HG02981 (cell line): ENCODE data around the gene GRK4.
A peak's percentile ranks its signal among the peaks of the same experiment; 100 is the strongest.
"Not testable (repeated sequence)": the region's sequence is repeated elsewhere in the genome, so short reads cannot be mapped to it uniquely, and the experiment has no call there.

Experiments used
- ATAC-seq: cut with Tn5 transposase; IDR thresholded peaks from one replicate; pipeline ENCODE4 v1.9.1; 2021; ENCODE audit warnings: mild to moderate bottlenecking, moderate library complexity; ENCODE audit not compliant: unreplicated experiment

The GRK4 gene

GRCh38 chr4:2958446-2958845, 4.9 kb upstream of the GRK4 start:
- ATAC-seq = no peak

GRCh38 chr4:2960450-2960849, 2.9 kb upstream of the GRK4 start:
- not testable (repeated sequence) for ATAC-seq

- no peak for ATAC-seq
Observed at GRCh38 chr4:2961421-2961810, 2.0 kb upstream of the GRK4 start.

DNA sequence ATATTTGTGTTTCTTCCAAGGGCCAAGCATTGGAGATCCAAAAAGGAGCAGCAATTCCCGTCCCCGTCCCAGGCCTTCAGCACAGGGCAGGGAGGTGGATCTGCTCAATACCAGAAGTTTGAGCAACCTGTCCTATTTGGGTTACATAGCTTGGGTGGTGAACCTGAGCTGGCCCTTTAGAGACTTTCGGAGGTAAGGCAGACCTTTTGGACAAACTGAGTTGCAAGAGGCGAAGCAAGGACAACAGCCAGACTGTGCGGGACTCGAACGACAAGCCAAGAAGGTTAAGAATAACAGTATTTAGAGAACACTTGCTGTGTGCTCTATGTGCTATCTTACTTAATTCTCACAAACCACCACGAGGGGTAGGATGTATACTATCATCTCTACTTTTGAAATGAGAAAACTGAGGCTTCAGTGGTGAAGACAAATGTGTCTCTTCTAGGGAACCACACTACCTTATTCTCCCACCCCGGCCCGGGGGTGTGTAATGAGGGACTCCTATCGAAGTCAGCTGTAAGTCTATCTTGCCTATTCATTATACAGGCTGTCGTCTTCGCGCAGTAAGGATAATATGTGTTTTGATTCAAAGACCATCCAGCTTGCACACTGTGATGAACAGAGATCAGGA, 1.4 kb upstream of the GRK4 start:
- no peak for ATAC-seq

- peak; percentile 22 for ATAC-seq
Observed at GRCh38 chr4:2962614-2963174, 677 bp upstream of the GRK4 start.

DNA sequence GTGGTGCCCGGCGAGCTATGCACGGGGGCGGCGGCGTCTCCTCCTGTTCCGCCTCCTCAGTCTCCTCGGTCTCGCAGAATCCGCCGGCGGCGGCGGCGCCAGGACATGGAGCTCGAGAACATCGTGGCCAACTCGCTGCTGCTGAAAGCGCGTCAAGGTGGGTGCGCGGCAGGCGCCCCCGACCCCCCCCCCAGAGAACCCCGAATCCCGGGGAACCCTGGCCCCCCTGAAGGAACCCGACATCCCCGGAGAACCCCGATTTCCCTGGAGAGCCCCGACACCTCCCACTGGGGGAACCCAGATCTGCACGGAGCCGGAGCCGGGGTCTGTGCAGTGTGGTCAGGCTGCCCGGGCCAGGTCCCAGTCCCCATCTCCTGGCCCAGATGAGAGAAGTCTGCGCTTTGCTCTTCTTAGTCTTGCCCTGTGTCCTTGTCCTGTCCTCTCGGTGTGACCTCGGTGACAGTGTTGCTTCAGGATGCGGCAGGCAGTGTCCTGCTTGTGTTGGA, 648 bp downstream of the GRK4 start:
- ATAC-seq = peak; percentile 22

GRCh38 chr4:2964706-2965258, 1.4 kb downstream of the GRK4 start:
- no peak for ATAC-seq

GRCh38 chr4:2965262-2965661, 1.9 kb downstream of the GRK4 start:
- ATAC-seq = no peak

DNA sequence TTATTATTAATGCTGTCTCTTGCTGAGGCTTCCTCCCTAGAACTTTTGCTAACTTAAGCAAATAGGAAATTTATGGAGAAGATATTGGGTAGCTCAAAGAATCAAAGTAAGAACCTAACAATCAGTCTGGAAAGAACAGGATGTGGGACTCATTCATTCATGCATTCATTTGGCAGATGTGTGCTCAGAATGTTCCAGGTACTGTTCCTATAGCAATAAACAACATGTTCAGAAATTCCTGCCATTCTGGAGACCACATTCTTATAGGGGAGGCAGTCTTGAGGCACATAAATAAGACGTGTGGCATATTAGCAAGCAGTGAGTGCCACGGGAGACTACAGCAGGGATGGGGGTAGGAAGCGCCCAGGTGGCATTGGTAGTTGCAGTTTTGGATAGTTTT, 5.0 kb downstream of the GRK4 start:
- no peak for ATAC-seq

GRCh38 chr4:2971275-2971674, 7.9 kb downstream of the GRK4 start:
- ATAC-seq = no peak

DNA sequence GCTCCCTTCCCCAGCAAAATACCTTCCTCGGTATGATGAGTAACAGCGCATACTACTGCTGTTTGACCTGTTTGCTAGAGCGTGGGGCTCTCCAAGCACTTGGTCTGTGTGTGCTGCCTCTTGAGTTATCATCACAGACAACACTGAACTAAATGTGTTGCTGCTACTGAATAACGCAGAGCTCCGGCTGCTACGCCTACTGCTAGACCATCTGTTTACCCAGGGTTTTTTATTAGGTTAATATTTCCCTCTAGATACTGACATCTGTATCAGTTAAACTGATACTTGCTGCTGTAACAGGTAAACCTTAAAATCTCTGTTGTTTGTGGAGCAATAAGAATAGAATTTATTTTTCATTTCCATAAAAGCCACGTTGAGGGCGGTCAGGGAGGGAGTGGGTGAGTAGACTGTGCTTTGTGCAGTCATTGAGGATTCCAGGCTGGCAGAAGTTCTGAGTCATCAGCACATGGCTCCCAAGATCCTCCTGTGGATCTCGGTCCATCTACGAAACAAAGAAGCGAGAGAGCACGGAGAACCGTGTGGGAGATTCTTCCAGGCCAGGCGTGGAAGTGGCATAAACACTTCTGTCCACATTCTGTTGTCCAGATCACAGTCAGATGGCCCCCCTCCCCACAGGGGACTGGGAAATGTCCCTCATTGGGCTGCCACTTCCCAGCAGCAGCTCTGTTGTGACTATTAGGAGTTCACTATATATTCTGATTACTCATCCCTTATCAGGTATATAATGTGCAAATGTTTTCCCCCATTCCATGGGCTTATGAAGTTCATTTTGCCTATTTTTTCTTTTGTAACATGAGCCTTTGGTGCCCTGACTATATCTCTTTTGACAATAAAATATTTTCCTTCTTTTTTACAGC, 14.1 kb downstream of the GRK4 start:
- no peak for ATAC-seq

DNA sequence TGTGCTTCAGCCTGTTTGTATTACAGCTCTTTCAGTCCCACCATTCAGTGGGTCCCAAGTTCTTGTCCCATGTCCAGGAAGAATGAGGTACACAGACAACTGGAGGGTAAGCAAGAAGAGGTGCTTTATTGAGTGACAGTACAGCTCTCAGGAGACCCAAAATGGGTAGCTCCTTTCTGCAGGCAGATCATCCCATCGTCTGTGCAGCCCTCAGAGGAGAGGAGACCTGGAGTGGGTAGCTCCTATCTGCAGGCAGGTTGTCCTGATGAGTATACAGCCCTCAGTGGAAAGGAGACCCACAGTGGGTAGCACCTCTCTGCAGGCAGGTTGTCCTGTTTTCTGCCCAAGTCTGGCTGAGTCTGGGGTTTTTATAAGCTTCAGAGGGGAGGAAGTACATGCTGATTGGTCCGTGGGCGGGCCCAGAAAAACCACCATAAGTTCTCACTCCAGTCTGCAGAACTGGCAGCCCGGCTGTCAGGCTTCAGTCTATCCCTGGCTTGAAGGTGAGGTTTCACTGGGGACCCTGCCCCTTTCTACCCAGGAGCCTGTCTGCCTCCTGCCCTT, 18.0 kb downstream of the GRK4 start:
- no peak for ATAC-seq

- no peak for ATAC-seq
Observed at GRCh38 chr4:2982012-2982411, 18.6 kb downstream of the GRK4 start.

DNA sequence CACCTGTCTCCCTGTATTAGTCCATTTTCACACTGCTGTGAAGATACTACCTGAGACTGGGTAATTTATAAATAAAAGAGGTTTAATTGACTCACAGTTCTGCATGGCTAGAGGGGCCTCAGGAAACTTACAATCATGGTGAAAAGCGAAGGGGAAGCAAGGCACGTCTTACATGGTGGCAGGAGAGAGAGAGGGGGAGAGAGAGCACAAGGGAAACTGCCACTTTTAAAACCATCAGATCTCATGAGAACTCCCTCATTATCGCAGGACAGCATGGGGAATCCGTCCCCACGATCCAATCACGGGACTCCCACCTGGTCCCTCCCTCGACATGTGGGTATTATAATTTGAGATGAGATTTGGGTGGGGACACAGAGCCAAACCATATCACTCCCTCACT, 20.3 kb downstream of the GRK4 start:
- ATAC-seq = not testable (repeated sequence)

- no peak for ATAC-seq
Observed at GRCh38 chr4:2991243-2991642, 27.9 kb downstream of the GRK4 start.

GRCh38 chr4:2994917-2995316, 31.5 kb downstream of the GRK4 start:
- ATAC-seq = no peak

- no peak for ATAC-seq
Observed at GRCh38 chr4:2995546-2996265, 32.3 kb downstream of the GRK4 start.

GRCh38 chr4:2996415-2996814, 33.0 kb downstream of the GRK4 start:
- no peak for ATAC-seq

DNA sequence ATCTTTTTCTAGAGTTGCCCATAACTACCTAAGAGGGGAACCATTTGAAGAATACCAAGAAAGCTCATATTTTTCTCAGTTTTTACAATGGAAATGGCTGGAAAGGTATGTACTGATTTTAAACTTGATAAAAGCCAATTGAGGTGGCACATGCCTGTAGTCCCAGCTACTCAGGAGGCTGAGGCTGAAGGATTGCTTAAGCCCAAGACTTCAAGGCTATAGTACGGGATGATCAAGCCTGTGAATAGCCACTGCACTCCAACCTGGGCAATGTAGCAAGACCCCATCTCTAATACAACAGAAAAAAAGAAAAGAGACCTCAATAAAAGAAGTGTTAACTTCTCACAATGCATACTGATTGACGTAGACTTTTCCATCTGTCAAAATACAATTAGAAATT, 44.4 kb downstream of the GRK4 start:
- ATAC-seq = no peak

- ATAC-seq = no peak
Observed at GRCh38 chr4:3009422-3009821, 46.1 kb downstream of the GRK4 start.

- no peak for ATAC-seq
Observed at GRCh38 chr4:3010577-3010976, 47.2 kb downstream of the GRK4 start.
